ENCODE data around the gene CD177.
"Not testable (repeated sequence)": the region's sequence is repeated elsewhere in the genome, so short reads cannot be mapped to it uniquely, and the experiment has no call there.

DNA sequence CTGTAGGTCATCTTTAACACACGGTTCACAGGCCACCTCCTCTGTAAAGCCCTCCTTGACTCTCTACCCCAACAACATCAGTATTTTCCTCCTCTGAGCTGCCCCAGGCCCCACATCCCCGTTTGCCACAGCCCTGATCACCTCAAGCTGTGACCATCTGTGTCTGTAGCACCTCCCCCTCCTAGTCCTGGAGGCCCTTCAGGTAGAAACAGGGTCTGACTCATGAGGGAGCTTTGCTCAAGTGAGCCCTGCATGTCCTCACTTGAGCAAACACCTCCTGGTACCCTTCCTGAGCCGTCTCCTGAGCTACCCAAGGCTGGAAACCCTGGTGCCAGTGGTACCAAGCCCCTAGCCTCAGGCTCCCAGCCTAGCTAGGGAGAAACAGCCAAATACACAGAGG, 24.1 kb downstream of the CD177 start:
- not testable (repeated sequence) for TF ChIP-seq ZNF143 (CRISPR knock-in tag; IDR thresholded peaks at IDR 0.05); GTF2F1 (IDR thresholded peaks at IDR 0.05; ENCODE audit: low read depth, low read length); MXI1 (IDR thresholded peaks at IDR 0.05; ENCODE audit: low read depth, low read length); SMARCC2 (IDR thresholded peaks at IDR 0.05; ENCODE audit: low read depth); BRCA1 (IDR thresholded peaks at IDR 0.05); BRCA1 (CRISPR knock-in tag; IDR thresholded peaks at IDR 0.05); BHLHE40 (IDR thresholded peaks at IDR 0.05; ENCODE audit: low read length); RFX5 (IDR thresholded peaks at IDR 0.05; ENCODE audit: low read depth, low read length); HDAC1 (IDR thresholded peaks at IDR 0.05); TGIF2 (CRISPR knock-in tag; IDR thresholded peaks at IDR 0.05)
- TF ChIP-seq, protein P1, sequence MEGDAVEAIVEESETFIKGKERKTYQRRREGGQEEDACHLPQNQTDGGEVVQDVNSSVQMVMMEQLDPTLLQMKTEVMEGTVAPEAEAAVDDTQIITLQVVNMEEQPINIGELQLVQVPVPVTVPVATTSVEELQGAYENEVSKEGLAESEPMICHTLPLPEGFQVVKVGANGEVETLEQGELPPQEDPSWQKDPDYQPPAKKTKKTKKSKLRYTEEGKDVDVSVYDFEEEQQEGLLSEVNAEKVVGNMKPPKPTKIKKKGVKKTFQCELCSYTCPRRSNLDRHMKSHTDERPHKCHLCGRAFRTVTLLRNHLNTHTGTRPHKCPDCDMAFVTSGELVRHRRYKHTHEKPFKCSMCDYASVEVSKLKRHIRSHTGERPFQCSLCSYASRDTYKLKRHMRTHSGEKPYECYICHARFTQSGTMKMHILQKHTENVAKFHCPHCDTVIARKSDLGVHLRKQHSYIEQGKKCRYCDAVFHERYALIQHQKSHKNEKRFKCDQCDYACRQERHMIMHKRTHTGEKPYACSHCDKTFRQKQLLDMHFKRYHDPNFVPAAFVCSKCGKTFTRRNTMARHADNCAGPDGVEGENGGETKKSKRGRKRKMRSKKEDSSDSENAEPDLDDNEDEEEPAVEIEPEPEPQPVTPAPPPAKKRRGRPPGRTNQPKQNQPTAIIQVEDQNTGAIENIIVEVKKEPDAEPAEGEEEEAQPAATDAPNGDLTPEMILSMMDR (IDR thresholded peaks at IDR 0.05 in 2 of 3, conservative IDR thresholded peaks at IDR 0.05 in 1 of 3; ENCODE audit: insufficient read depth in 2 of 3, low read depth in 1 of 3, low read length in 3 of 3), result not testable (repeated sequence)
